KMS-11 (cell line): Measurements from ENCODE around the gene ANGPT4.

Experiments used
- H2AFZ ChIP-seq: fragments of 200-600 bp; sonication (generic); 2 replicates; pipeline ENCODE4 v1.6.1; 2016; ENCODE audit warnings: antibody characterized with exemption, mixed run types, low read depth
- H3K27ac ChIP-seq: fragments of 200-600 bp; sonication (generic); 2 replicates; pipeline ENCODE4 v1.6.1; 2016; ENCODE audit warnings: mild to moderate bottlenecking, mixed run types
- H3K27me3 ChIP-seq: fragments of 200-600 bp; sonication (generic); 2 replicates; pipeline ENCODE4 v1.6.1; 2017; ENCODE audit warnings: mild to moderate bottlenecking, low read depth, mixed run types, moderate library complexity; ENCODE audit not compliant: insufficient read depth
- H3K36me3 ChIP-seq: fragments of 200-600 bp; sonication (generic); 2 replicates; pipeline ENCODE4 v1.6.1; 2017; ENCODE audit warnings: mild to moderate bottlenecking, mixed run types; ENCODE audit not compliant: insufficient read depth
- H3K4me1 ChIP-seq: fragments of 200-600 bp; sonication (generic); 2 replicates; pipeline ENCODE4 v1.6.1; 2016; ENCODE audit warnings: mild to moderate bottlenecking, low read depth, mixed run types; ENCODE audit not compliant: poor library complexity, severe bottlenecking
- H3K4me2 ChIP-seq: fragments of 200-600 bp; sonication (generic); 2 replicates; pipeline ENCODE4 v1.7.0; 2016; ENCODE audit warnings: mild to moderate bottlenecking, mixed run types
- H3K4me3 ChIP-seq: fragments of 200-600 bp; sonication (generic); IDR thresholded peaks from 2 replicates; pipeline ENCODE4 v1.6.1; 2017; ENCODE audit warnings: low read depth, low read length, mixed read lengths; ENCODE audit not compliant: insufficient read depth
- H3K79me2 ChIP-seq: fragments of 200-600 bp; sonication (generic); 2 replicates; pipeline ENCODE4 v1.6.1; 2016; ENCODE audit warnings: low read depth, mixed run types; ENCODE audit not compliant: insufficient read depth
- H3K9ac ChIP-seq: fragments of 200-600 bp; sonication (generic); 2 replicates; pipeline ENCODE4 v1.6.1; 2016; ENCODE audit warnings: mild to moderate bottlenecking, mixed run types
- H4K20me1 ChIP-seq: fragments of 200-600 bp; sonication (generic); 2 replicates; pipeline ENCODE4 v1.6.1; 2016; ENCODE audit warnings: mild to moderate bottlenecking, mixed run types; ENCODE audit not compliant: insufficient read depth
- CTCF ChIP-seq: fragments of 200-600 bp; sonication (generic); conservative IDR thresholded peaks from 2 replicates; pipeline ENCODE4 v1.6.1; 2017; ENCODE audit warnings: low read depth, mild to moderate bottlenecking, antibody characterized with exemption, low read length, moderate library complexity, mixed read lengths

Gene ANGPT4

GRCh38 chr20:956330-956951, 40.3 kb upstream of the ANGPT4 start:
- peak overlapping the region; percentile 28; the same call in 1 of the 2 replicates for H3K4me2 ChIP-seq
- no peak overlapping the region for H3K27ac ChIP-seq
- no peaks in the 10 kb centered on the region for H4K20me1 ChIP-seq
- no peaks in the 10 kb centered on the region for H3K36me3 ChIP-seq
- peak overlapping the region; percentile 68 for H2AFZ ChIP-seq
- no peaks in the 10 kb centered on the region for H3K27me3 ChIP-seq
- TF ChIP-seq CTCF = peak; percentile 99
- no peak overlapping the region for H3K4me3 ChIP-seq
- no peak overlapping the region for H3K9ac ChIP-seq
- peaks cover 8% of the 10 kb centered on the region for H3K4me1 ChIP-seq
- H3K79me2 ChIP-seq = no peaks in the 10 kb centered on the region

GRCh38 chr20:955656-956055, 39.5 kb upstream of the ANGPT4 start:
- TF ChIP-seq CTCF = no peak
- H4K20me1 ChIP-seq = no peaks in the 10 kb centered on the region
- no peaks in the 10 kb centered on the region for H3K27me3 ChIP-seq
- H3K9ac ChIP-seq = no peak overlapping the region
- H3K79me2 ChIP-seq = no peaks in the 10 kb centered on the region
- H3K4me1 ChIP-seq = peaks cover 8% of the 10 kb centered on the region
- H3K4me2 ChIP-seq = no peak overlapping the region
- no peak overlapping the region for H2AFZ ChIP-seq
- no peak overlapping the region for H3K27ac ChIP-seq
- no peaks in the 10 kb centered on the region for H3K36me3 ChIP-seq
- no peak overlapping the region for H3K4me3 ChIP-seq

- H3K79me2 ChIP-seq = no peaks in the 10 kb centered on the region
- no peak overlapping the region for H3K4me2 ChIP-seq
- H3K36me3 ChIP-seq = no peaks in the 10 kb centered on the region
- TF ChIP-seq CTCF = no peak
- no peak overlapping the region for H3K4me3 ChIP-seq
- peaks cover 8% of the 10 kb centered on the region for H3K4me1 ChIP-seq
- no peak overlapping the region for H2AFZ ChIP-seq
- no peaks in the 10 kb centered on the region for H4K20me1 ChIP-seq
- H3K27me3 ChIP-seq = no peaks in the 10 kb centered on the region
- no peak overlapping the region for H3K9ac ChIP-seq
- no peak overlapping the region for H3K27ac ChIP-seq
Measured at GRCh38 chr20:955111-955510, 39.0 kb upstream of the ANGPT4 start.

GRCh38 chr20:953742-954141, 37.6 kb upstream of the ANGPT4 start:
- Histone ChIP-seq H3K9ac (no peak overlapping the region), H3K79me2 (no peaks in the 10 kb centered on the region), H3K4me1 (peaks cover 8% of the 10 kb centered on the region), H3K27ac (no peak overlapping the region), H2AFZ (no peak overlapping the region), H4K20me1 (no peaks in the 10 kb centered on the region), H3K36me3 (no peaks in the 10 kb centered on the region), H3K4me3 (no peak overlapping the region), H3K4me2 (no peak overlapping the region), H3K27me3 (no peaks in the 10 kb centered on the region)
- no peak for TF ChIP-seq CTCF
